Neuronal stem cell (in vitro differentiated cells): Measurements from ENCODE around the gene SYT14.
"Not testable (repeated sequence)": the region's sequence is repeated elsewhere in the genome, so short reads cannot be mapped to it uniquely, and the experiment has no call there.

ENCODE experiments used
- DNase-seq: peaks from one replicate; pipeline ENCODE4 v3.0.0-alpha.2; 2013; ENCODE audit warnings: low spot score
- H2AFZ ChIP-seq: one replicate; pipeline ENCODE4 v1.6.1; 2013; ENCODE audit warnings: mild to moderate bottlenecking, low read length, inconsistent platforms
- H2AK5ac ChIP-seq: 2 replicates; pipeline ENCODE4 v1.6.1; 2013; ENCODE audit warnings: low read depth, mild to moderate bottlenecking, inconsistent platforms, low read length, moderate library complexity, mixed read lengths
- H2BK120ac ChIP-seq: 2 replicates; pipeline ENCODE4 v1.6.1; 2013; ENCODE audit warnings: low read depth, mild to moderate bottlenecking, inconsistent platforms, low read length, moderate library complexity, mixed read lengths
- H2BK12ac ChIP-seq: one replicate; pipeline ENCODE4 v1.6.1; 2013; ENCODE audit warnings: low read length, inconsistent platforms
- H2BK15ac ChIP-seq: 2 replicates; pipeline ENCODE4 v1.6.1; 2013; ENCODE audit warnings: mild to moderate bottlenecking, low read length, inconsistent platforms, mixed read lengths
- H2BK5ac ChIP-seq: one replicate; pipeline ENCODE4 v1.6.1; 2013; ENCODE audit warnings: inconsistent platforms, mild to moderate bottlenecking, low read length, moderate library complexity
- H3K14ac ChIP-seq: one replicate; pipeline ENCODE4 v1.6.1; 2013; ENCODE audit warnings: low read length, inconsistent platforms
- H3K18ac ChIP-seq: 2 replicates; pipeline ENCODE4 v1.6.1; 2013; ENCODE audit warnings: low read length, inconsistent platforms
- H3K23ac ChIP-seq: 2 replicates; pipeline ENCODE4 v1.6.1; 2013; ENCODE audit warnings: low read depth, mild to moderate bottlenecking, mixed read lengths, low read length, inconsistent platforms; ENCODE audit not compliant: poor library complexity
- H3K27ac ChIP-seq: replicated peaks from 3 replicates; pipeline ENCODE4 v1.5.1; 2013; ENCODE audit warnings: low read length, inconsistent platforms
- H3K27me3 ChIP-seq, 3 experiments: 2 replicates each; pipeline ENCODE4 v1.6.1; 2013; ENCODE audit warnings: low read length in 3 of 3, mild to moderate bottlenecking in 2 of 3, inconsistent platforms in 1 of 3, low read depth in 1 of 3, mixed read lengths in 1 of 3, moderate library complexity in 1 of 3; ENCODE audit not compliant: control insufficient read depth in 3 of 3, insufficient read depth in 3 of 3
- H3K36me3 ChIP-seq, 2 donors: replicated peaks in 1 of 2; 2 replicates each; pipeline ENCODE4 v1.6.1; 2013; ENCODE audit warnings: low read length in 2 of 2; ENCODE audit not compliant: control insufficient read depth in 2 of 2, insufficient read depth in 2 of 2
- H3K4ac ChIP-seq: 2 replicates; pipeline ENCODE4 v1.6.1; 2013; ENCODE audit warnings: inconsistent platforms, mild to moderate bottlenecking, low read length, moderate library complexity
- H3K4me1 ChIP-seq, 2 donors: 1 replicate in 1 of 2; 2 replicates in 1 of 2; pipeline ENCODE4 v1.6.1; 2013; ENCODE audit warnings: low read length in 2 of 2, low read depth in 1 of 2; ENCODE audit not compliant: control insufficient read depth in 2 of 2, insufficient read depth in 1 of 2
- H3K4me2 ChIP-seq: one replicate; pipeline ENCODE4 v1.6.1; 2013; ENCODE audit warnings: mild to moderate bottlenecking, low read length, inconsistent platforms; ENCODE audit not compliant: insufficient read depth, poor library complexity, severe bottlenecking
- H3K4me3 ChIP-seq, 2 donors: 2 replicates each; pipeline ENCODE4 v1.5.1; 2013; ENCODE audit warnings: low read length in 2 of 2, mild to moderate bottlenecking in 2 of 2, inconsistent platforms in 1 of 2, moderate library complexity in 1 of 2
- H3K79me1 ChIP-seq: one replicate; pipeline ENCODE4 v1.6.1; 2013; ENCODE audit warnings: low read depth, mild to moderate bottlenecking, inconsistent platforms, low read length, moderate library complexity
- H3K9ac ChIP-seq: one replicate; pipeline ENCODE4 v1.6.1; 2013; ENCODE audit warnings: mild to moderate bottlenecking, low read depth, low read length, inconsistent platforms; ENCODE audit not compliant: poor library complexity
- H3K9me3 ChIP-seq, 2 donors: replicated peaks in 1 of 2; 2 replicates each; pipeline versions ENCODE3 to v1.6.1; 2013; ENCODE audit warnings: low read length in 2 of 2, mild to moderate bottlenecking in 2 of 2, inconsistent platforms in 1 of 2, low read depth in 1 of 2, mixed read lengths in 1 of 2, moderate library complexity in 1 of 2; ENCODE audit not compliant: control insufficient read depth in 2 of 2, insufficient read depth in 1 of 2
- H4K8ac ChIP-seq: one replicate; pipeline ENCODE4 v1.6.1; 2013; ENCODE audit warnings: low read depth, mild to moderate bottlenecking, inconsistent platforms, low read length, moderate library complexity
- H4K91ac ChIP-seq: one replicate; pipeline ENCODE4 v1.6.1; 2013; ENCODE audit warnings: low read length, low read depth, mild to moderate bottlenecking, inconsistent platforms; ENCODE audit not compliant: poor library complexity
- WGBS, 2 donors: extraction: QIAGEN DNeasy Blood & Tissue Kit; methylation state at CpG; one replicate each; pipeline ENCODE4 v1.1.7; 2013; ENCODE audit warnings: missing lambda C conversion rate in 2 of 2, mixed read lengths in 1 of 2; ENCODE audit not compliant: insufficient read length in 2 of 2, insufficient replicate concordance in 1 of 2; ENCODE audit errors: extremely low coverage in 2 of 2; 5-methylcytosine and 5-hydroxymethylcytosine counted together

SYT14 gene

GRCh38 chr1:209919637-209920036 is 18.4 kb upstream of the SYT14 start:
- H3K9ac ChIP-seq, H3K14ac ChIP-seq, H3K27ac ChIP-seq, H4K91ac ChIP-seq, H3K79me1 ChIP-seq, H3K23ac ChIP-seq, H2BK15ac ChIP-seq, H3K4me3 ChIP-seq, H3K4ac ChIP-seq, H4K8ac ChIP-seq, H3K18ac ChIP-seq, H3K4me2 ChIP-seq, H2BK120ac ChIP-seq, H3K9me3 ChIP-seq, H2AFZ ChIP-seq, H2BK12ac ChIP-seq, H3K36me3 ChIP-seq, H3K27me3 ChIP-seq, H2BK5ac ChIP-seq, H3K4me1 ChIP-seq, H2AK5ac ChIP-seq, DNase-seq: not testable (repeated sequence)
- WGBS, 2 donors: no CpG with 5 or more reads among the region's 12 CpGs

- no peak overlapping the region for H2BK12ac ChIP-seq
- H3K79me1 ChIP-seq: no peaks in the 10 kb centered on the region
- no peak overlapping the region for H4K91ac ChIP-seq
- no peak overlapping the region for H2AFZ ChIP-seq
- no peaks in the 10 kb centered on the region for H3K36me3 ChIP-seq
- no peak overlapping the region for H2BK120ac ChIP-seq
- H4K8ac ChIP-seq: no peak overlapping the region
- H3K27ac ChIP-seq: no peak overlapping the region
- no peaks in the 10 kb centered on the region for H3K4me1 ChIP-seq
- H2BK15ac ChIP-seq: no peak overlapping the region
- H2BK5ac ChIP-seq: no peak overlapping the region
- no peak for DNase-seq
- H2AK5ac ChIP-seq: no peak overlapping the region
- H3K4ac ChIP-seq: no peak overlapping the region
- no peak overlapping the region for H3K23ac ChIP-seq
- H3K4me3 ChIP-seq: no peak overlapping the region
- no peak overlapping the region for H3K14ac ChIP-seq
- H3K9me3 ChIP-seq: no peaks in the 10 kb centered on the region
- no peak overlapping the region for H3K9ac ChIP-seq
- peaks cover 0 to 5% (median 0%) of the 10 kb centered on the region in 3 experiments for H3K27me3 ChIP-seq
- no peak overlapping the region for H3K4me2 ChIP-seq
- WGBS, 2 donors: no CpG with 5 or more reads among the region's 1 CpG
- H3K18ac ChIP-seq: no peak overlapping the region
Measured at GRCh38 chr1:209920844-209921243, 17.2 kb upstream of the SYT14 start.

- DNase-seq: no peak
- Histone ChIP-seq H3K23ac (no peak overlapping the region), H3K4me3 (no peak overlapping the region), H3K27me3 (peaks cover 0 to 5% (median 0%) of the 10 kb centered on the region in 3 experiments), H3K4ac (no peak overlapping the region), H4K91ac (no peak overlapping the region), H2BK15ac (no peak overlapping the region), H3K4me2 (no peak overlapping the region), H4K8ac (no peak overlapping the region), H3K9ac (no peak overlapping the region), H3K9me3 (no peaks in the 10 kb centered on the region), H2BK5ac (no peak overlapping the region), H3K36me3 (no peaks in the 10 kb centered on the region), H3K79me1 (no peaks in the 10 kb centered on the region), H3K4me1 (no peaks in the 10 kb centered on the region), H2AK5ac (no peak overlapping the region), H3K27ac (no peak overlapping the region), H3K18ac (no peak overlapping the region), H2BK12ac (no peak overlapping the region), H2BK120ac (no peak overlapping the region), H2AFZ (no peak overlapping the region), H3K14ac (no peak overlapping the region)
Measured at GRCh38 chr1:209924390-209924789, 13.6 kb upstream of the SYT14 start.

- Histone ChIP-seq H3K27ac (no peak overlapping the region), H4K8ac (no peak overlapping the region), H3K27me3 (peaks cover 0 to 5% (median 0%) of the 10 kb centered on the region in 3 experiments), H2AFZ (no peak overlapping the region), H3K9me3 (no peaks in the 10 kb centered on the region), H4K91ac (no peak overlapping the region), H3K4ac (no peak overlapping the region), H2BK120ac (no peak overlapping the region), H3K9ac (no peak overlapping the region), H2BK15ac (no peak overlapping the region), H2BK5ac (no peak overlapping the region), H3K23ac (no peak overlapping the region), H3K4me3 (no peak overlapping the region), H3K36me3 (no peaks in the 10 kb centered on the region), H2AK5ac (no peak overlapping the region), H3K4me1 (no peaks in the 10 kb centered on the region), H3K14ac (no peak overlapping the region), H2BK12ac (no peak overlapping the region), H3K4me2 (no peak overlapping the region), H3K18ac (no peak overlapping the region), H3K79me1 (no peaks in the 10 kb centered on the region)
- no peak for DNase-seq
- WGBS, 2 donors: no CpG with 5 or more reads among the region's 3 CpGs
Measured at GRCh38 chr1:209926045-209926444, 12.0 kb upstream of the SYT14 start.
